ENCODE results near the gene DYRK4. TPM values are rescaled to one million over a fixed set of nuclear protein-coding genes. Genes with fewer than 3 reads are reported as not detected.

DYRK4 gene
- total RNA-seq, 2 experiments from 2014 or later: 35.0 TPM

DNA sequence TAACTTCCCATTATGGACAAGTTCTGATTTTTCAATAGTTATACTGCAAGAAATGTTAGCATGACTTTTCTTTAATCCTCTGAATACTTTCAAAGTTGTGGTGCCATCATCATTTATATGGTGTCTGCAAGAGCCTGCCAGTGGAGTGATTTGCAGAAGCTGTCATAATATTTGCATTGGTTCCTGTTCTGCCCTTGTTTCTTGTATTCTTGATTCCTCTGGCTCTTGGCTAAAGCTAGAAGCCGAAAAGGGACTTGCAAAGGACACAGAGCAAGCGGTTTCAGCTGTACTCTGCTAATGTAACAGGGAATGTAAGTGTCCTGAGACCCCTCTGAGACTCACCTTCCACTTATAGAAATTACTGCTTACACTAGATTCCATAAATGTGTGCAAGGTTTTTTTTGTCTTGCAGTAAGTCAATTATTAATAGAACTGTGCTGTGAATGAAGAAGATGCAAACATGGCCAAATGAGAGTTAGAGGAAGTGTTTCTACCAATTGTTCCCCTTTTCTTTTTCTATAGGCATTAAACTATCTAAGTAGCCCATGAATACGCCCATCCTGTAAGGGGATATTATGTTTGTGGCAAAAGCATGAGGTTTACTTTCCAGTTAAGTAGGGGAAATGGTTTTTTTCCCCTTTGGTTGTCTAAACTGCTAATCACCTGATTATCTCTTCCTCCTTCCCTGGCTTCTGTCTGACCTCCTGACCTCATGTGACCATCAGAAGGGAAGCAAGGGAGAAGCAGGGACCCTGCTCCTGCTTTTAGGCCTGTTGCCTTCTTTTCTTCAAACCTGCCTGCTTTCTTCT, 5.3 kb downstream of the DYRK4 start:
- H3K4me1 Mint-ChIP-seq (ENCODE audit: low read depth): no peaks in the 10 kb centered on the region
- CTCF ChIA-PET: no interaction called here
- intact Hi-C loops (cut with micrococcal nuclease): no loop called here
- H3K9me3 Mint-ChIP-seq: no peaks in the 10 kb centered on the region
- POLR2A ChIA-PET: no interaction called here
- no peak overlapping the region for H3K27ac Mint-ChIP-seq
- H3K36me3 Mint-ChIP-seq (ENCODE audit: low read depth): no peaks in the 10 kb centered on the region
- H3K4me3 Mint-ChIP-seq: no peak overlapping the region
- DNase-seq: no peak
- TF ChIP-seq, protein P1, sequence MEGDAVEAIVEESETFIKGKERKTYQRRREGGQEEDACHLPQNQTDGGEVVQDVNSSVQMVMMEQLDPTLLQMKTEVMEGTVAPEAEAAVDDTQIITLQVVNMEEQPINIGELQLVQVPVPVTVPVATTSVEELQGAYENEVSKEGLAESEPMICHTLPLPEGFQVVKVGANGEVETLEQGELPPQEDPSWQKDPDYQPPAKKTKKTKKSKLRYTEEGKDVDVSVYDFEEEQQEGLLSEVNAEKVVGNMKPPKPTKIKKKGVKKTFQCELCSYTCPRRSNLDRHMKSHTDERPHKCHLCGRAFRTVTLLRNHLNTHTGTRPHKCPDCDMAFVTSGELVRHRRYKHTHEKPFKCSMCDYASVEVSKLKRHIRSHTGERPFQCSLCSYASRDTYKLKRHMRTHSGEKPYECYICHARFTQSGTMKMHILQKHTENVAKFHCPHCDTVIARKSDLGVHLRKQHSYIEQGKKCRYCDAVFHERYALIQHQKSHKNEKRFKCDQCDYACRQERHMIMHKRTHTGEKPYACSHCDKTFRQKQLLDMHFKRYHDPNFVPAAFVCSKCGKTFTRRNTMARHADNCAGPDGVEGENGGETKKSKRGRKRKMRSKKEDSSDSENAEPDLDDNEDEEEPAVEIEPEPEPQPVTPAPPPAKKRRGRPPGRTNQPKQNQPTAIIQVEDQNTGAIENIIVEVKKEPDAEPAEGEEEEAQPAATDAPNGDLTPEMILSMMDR (IDR thresholded peaks at IDR 0.05): no peak
- ATAC-seq: no peak
- H3K27me3 Mint-ChIP-seq: peaks cover 14% of the 10 kb centered on the region

DNA sequence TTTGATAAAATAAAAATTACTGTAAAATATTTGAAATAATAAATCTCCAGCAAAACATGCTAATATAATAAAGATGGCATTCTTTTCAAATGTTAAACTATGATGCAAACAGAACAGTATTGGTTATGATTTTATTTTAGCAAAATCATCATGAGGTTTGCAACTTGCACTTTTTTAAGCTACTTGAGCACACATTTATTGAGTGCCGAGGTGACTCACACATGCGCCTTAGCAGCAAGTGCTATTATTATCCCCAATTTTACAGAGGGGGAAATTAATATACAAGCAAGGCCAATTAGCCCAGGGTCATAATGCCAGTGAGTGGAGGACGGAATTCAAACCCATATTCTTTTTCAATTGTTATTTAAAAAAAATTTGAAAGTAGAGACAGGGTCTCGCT, 7.3 kb downstream of the DYRK4 start:
- H3K27ac Mint-ChIP-seq: no peak overlapping the region
- H3K9me3 Mint-ChIP-seq: no peaks in the 10 kb centered on the region
- CTCF ChIA-PET: no interaction called here
- TF ChIP-seq, protein P1 (IDR thresholded peaks at IDR 0.05): no peak
- POLR2A ChIA-PET: no interaction called here
- H3K4me3 Mint-ChIP-seq: no peak overlapping the region
- H3K27me3 Mint-ChIP-seq: peaks cover 6% of the 10 kb centered on the region
- intact Hi-C loops (cut with micrococcal nuclease): no loop called here
- ATAC-seq: no peak
- no peaks in the 10 kb centered on the region for H3K4me1 Mint-ChIP-seq (ENCODE audit: low read depth)
- H3K36me3 Mint-ChIP-seq (ENCODE audit: low read depth): no peaks in the 10 kb centered on the region
- DNase-seq: no peak

DNA sequence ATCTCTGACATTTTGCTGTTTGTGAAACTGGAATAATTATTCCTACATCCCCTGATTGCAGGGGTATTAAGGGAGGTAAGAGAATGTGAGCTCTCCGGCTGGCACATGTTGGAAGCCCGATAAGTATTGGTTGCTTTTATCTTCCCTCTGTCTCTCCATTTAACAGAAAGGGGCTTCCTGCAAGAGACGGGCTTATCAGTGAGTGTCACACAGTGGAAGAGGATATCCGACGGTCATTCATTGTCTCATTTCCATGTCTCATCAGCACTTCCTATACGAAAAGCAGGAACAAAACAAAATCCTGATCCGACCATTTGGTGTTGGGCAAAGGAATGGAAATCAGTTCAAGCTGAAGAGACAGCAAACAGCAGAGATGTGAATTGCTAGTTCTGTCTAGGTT, 10.7 kb downstream of the DYRK4 start:
- Mint-ChIP-seq H3K4me1 (ENCODE audit: low read depth) (no peaks in the 10 kb centered on the region), H3K4me3 (no peak overlapping the region), H3K9me3 (no peaks in the 10 kb centered on the region), H3K36me3 (ENCODE audit: low read depth) (no peaks in the 10 kb centered on the region), H3K27me3 (no peaks in the 10 kb centered on the region), H3K27ac (no peak overlapping the region)
- no peak for ATAC-seq
- TF ChIP-seq, protein P1 (IDR thresholded peaks at IDR 0.05): no peak
- DNase-seq: no peak
- intact Hi-C loops (cut with micrococcal nuclease): no loop called here
- ChIA-PET POLR2A (interaction anchor here (0.6 to 0.8 kb wide), 2 partner anchors 24 to 1525 kb away, joined by 3 read pairs; no protein-coding TSS in a partner anchor), CTCF (no interaction called here)

DNA sequence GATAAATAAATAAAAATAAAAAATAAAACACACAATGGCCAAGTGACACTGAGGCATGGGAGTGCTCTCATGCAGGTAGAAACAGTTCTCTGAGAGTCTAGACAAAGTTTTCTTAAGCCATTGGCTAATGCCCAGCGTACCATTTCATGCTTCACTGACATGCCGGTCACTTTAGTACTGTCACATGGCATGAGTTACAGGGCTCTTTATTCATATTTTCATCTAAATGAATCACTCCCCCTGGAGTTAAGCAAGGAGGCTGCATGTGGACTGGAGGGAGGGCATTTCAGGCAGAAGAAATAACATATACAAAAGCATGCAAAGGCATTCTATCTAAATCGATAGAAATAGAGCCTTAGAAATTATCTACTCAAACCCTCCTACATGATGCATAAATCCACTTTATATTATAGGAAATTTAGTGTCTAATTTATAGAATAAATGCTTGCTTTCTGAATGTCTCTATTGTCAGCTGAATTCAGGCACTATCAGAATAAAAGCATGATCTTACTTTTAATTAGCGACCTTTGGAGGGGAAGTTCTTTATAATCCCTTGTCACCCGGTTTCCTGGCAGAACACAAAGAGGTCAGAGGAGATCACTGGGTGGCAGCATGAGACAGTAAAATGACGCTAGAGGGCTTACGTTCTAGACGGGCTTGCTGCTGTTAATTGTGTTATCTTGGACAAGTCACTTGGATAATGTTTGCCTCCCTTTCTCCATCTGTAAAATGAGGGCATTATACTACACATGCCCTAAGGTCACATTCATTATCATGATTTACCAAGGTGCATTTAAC, 17.5 kb downstream of the DYRK4 start:
- H3K36me3 Mint-ChIP-seq (ENCODE audit: low read depth): no peaks in the 10 kb centered on the region
- POLR2A ChIA-PET: interaction anchor here (1.0 kb wide), 1 partner anchor 25 kb away, joined by 3 read pairs; no protein-coding TSS in a partner anchor
- peaks cover 5% of the 10 kb centered on the region for H3K27me3 Mint-ChIP-seq
- H3K4me3 Mint-ChIP-seq: no peak overlapping the region
- TF ChIP-seq, protein P1 (IDR thresholded peaks at IDR 0.05): no peak
- H3K4me1 Mint-ChIP-seq (ENCODE audit: low read depth): no peaks in the 10 kb centered on the region
- ATAC-seq (no peak), DNase-seq (peak; percentile 16)
- intact Hi-C loops (cut with micrococcal nuclease): no loop called here
- H3K27ac Mint-ChIP-seq: no peak overlapping the region
- CTCF ChIA-PET: interaction anchor here (1.7 kb wide), 1 partner anchor 179 kb away, joined by 5 read pairs; no protein-coding TSS in a partner anchor
- H3K9me3 Mint-ChIP-seq: no peaks in the 10 kb centered on the region

Measured in activated CD8-positive, alpha-beta T cell treated with anti-CD3 and anti-CD28 coated beads for 36 hours (primary cell).